Kidney glomerular epithelial cell (primary cell): ENCODE measurements around the gene ITCH.
"Not testable (repeated sequence)": the region's sequence is repeated elsewhere in the genome, so short reads cannot be mapped to it uniquely, and the experiment has no call there.

Experiments used
- DNase-seq: peaks from one replicate; lab custom pipeline; 2025; lab: John Stamatoyannopoulos, UW

Gene ITCH

GRCh38 chr20:34344238-34344637 lies 18.8 kb upstream of the ITCH start:
- no peak for DNase-seq

- no peak for DNase-seq
Measured at GRCh38 chr20:34345402-34345736, 17.7 kb upstream of the ITCH start.

- peak; percentile 30 for DNase-seq
Measured at GRCh38 chr20:34345839-34346532, 17.1 kb upstream of the ITCH start.

- not testable (repeated sequence) for DNase-seq
Measured at GRCh38 chr20:34346533-34346865, 16.6 kb upstream of the ITCH start.

- DNase-seq = no peak
Measured at GRCh38 chr20:34347571-34347970, 15.5 kb upstream of the ITCH start.

- no peak for DNase-seq
Measured at GRCh38 chr20:34350095-34350494, 13.0 kb upstream of the ITCH start.

GRCh38 chr20:34353467-34353866 lies 9.6 kb upstream of the ITCH start:
- not testable (repeated sequence) for DNase-seq

GRCh38 chr20:34355427-34355826 lies 7.6 kb upstream of the ITCH start:
- DNase-seq = no peak

- not testable (repeated sequence) for DNase-seq
Measured at GRCh38 chr20:34359729-34360128, 3.3 kb upstream of the ITCH start.

GRCh38 chr20:34362502-34363061 lies 491 bp upstream of the ITCH start:
- no peak for DNase-seq

- peak; percentile 26 for DNase-seq
Measured at GRCh38 chr20:34363465-34364222, 571 bp downstream of the ITCH start.

GRCh38 chr20:34364223-34364506 lies 1.1 kb downstream of the ITCH start:
- no peak for DNase-seq

GRCh38 chr20:34365765-34366213 lies 2.7 kb downstream of the ITCH start:
- no peak for DNase-seq

- DNase-seq = no peak
Measured at GRCh38 chr20:34367155-34367554, 4.1 kb downstream of the ITCH start.

GRCh38 chr20:34367911-34368310 lies 4.8 kb downstream of the ITCH start:
- not testable (repeated sequence) for DNase-seq

GRCh38 chr20:34368547-34368946 lies 5.5 kb downstream of the ITCH start:
- no peak for DNase-seq

- DNase-seq = no peak
Measured at GRCh38 chr20:34369265-34369664, 6.2 kb downstream of the ITCH start.

GRCh38 chr20:34370062-34370461 lies 7.0 kb downstream of the ITCH start:
- DNase-seq = no peak

- no peak for DNase-seq
Measured at GRCh38 chr20:34373445-34373844, 10.4 kb downstream of the ITCH start.

- DNase-seq = no peak
Measured at GRCh38 chr20:34374209-34374760, 11.2 kb downstream of the ITCH start.

GRCh38 chr20:34375977-34376430 lies 12.9 kb downstream of the ITCH start:
- peak; percentile 57 for DNase-seq

- DNase-seq = no peak
Measured at GRCh38 chr20:34377072-34377847, 14.2 kb downstream of the ITCH start.
